ENCODE measurements around the gene CDC42SE1. TPM values are rescaled to one million over a fixed set of nuclear protein-coding genes. Genes with fewer than 3 reads are reported as not detected.

CDC42SE1 gene
- 163 and 207 TPM in 2 replicates for total RNA-seq (2011; cell fraction: chromatin; rRNA removed; ENCODE audit: low replicate concordance)
- total RNA-seq (2011; cell fraction: nucleolus; rRNA removed), result 124 and 125 TPM in 2 replicates
- 200 and 254 TPM in 2 replicates for total RNA-seq (2011; cell fraction: nucleoplasm; rRNA removed)
- total RNA-seq (2014; rRNA removed) (89.9 and 103 TPM in 2 replicates), total RNA-seq (2014; rRNA removed; fragmentation: Illumina TruSeq; extraction: Trizol) (130 and 143 TPM in 2 replicates), total RNA-seq (2015; rRNA removed; fragmentation: Illumina TruSeq; extraction: Trizol) (108 and 113 TPM in 2 replicates), total RNA-seq (2021) (124 and 133 TPM in 2 replicates), polyA plus RNA-seq (2011; rRNA removed) (189 and 227 TPM in 2 replicates), polyA plus RNA-seq (2014; fragmentation: Illumina TruSeq; extraction: Trizol) (137 and 146 TPM in 2 replicates), polyA plus RNA-seq (2014; fragmentation: Nextera tagmentation; extraction: Ambion mirVana) (100 to 1,000 TPM in 1 of 2 experiments, 10 to 100 TPM in 1; 78.1 to 114 TPM), polyA plus RNA-seq (2014; rRNA removed) (86.8 and 104 TPM in 2 replicates), polyA minus RNA-seq (2011; rRNA and poly(A)+ RNA removed) (173 and 193 TPM in 2 replicates), Bru-seq, nascent RNA (percentile 93 among the genes with signal in this experiment), BruChase-seq, experiment 1, labeled RNA remaining after a 2-hour chase (percentile 90 among the genes with signal in this experiment), BruChase-seq, experiment 2, labeled RNA remaining after a 6-hour chase (percentile 94 among the genes with signal in this experiment)
- polyA plus RNA-seq (2011; cell fraction: cytosol; rRNA removed), result 79.0 and 159 TPM in 2 replicates
- 404 and 579 TPM in 2 replicates for polyA plus RNA-seq (2011; cell fraction: nucleus; rRNA removed)
- 87.3 and 116 TPM in 2 replicates for polyA plus RNA-seq (2012)
- polyA minus RNA-seq (2011; cell fraction: cytosol; rRNA and poly(A)+ RNA removed), result 75.4 and 77.3 TPM in 2 replicates
- 57.4 and 102 TPM in 2 replicates for polyA minus RNA-seq (2011; cell fraction: nucleus; rRNA and poly(A)+ RNA removed)
- long read RNA-seq, experiment 1, transcript CDC42SE1-207 (6 exons, 3,181 nt), result minor isoform, 9 of 393 reads
- long read RNA-seq, experiment 1, transcript CDC42SE1-201 (5 exons, 3,045 nt), result major isoform, 244 of 393 reads
- long read RNA-seq, experiment 1, partial matches to known transcripts, result 37 of 393 reads
- long read RNA-seq, experiment 1, other reads (novel, unspliced or antisense), result 100 of 393 reads
- long read RNA-seq, experiment 2, transcript CDC42SE1-201 (5 exons, 3,045 nt), result major isoform, 36 of 120 reads
- long read RNA-seq, experiment 2, partial matches to known transcripts, result 11 of 120 reads
- long read RNA-seq, experiment 2, other reads (novel, unspliced or antisense), result 72 of 120 reads
- long read RNA-seq, experiment 3, transcript CDC42SE1-201 (5 exons, 3,045 nt), result major isoform, 33 of 71 reads
- long read RNA-seq, experiment 3, partial matches to known transcripts, result 1 of 71 reads
- long read RNA-seq, experiment 3, other reads (novel, unspliced or antisense), result 36 of 71 reads

GRCh38 chr1:151059109-151060006, at the start of gene CDC42SE1:
Gene CDC42SE1, minus strand, starts transcription at chr1:151059622. Its CDS starts 3,892 bp downstream, at chr1:151055730.
- ChIA-PET CTCF (ENCODE audit: low intra/inter-chr PET ratio) (interaction anchor here (0.7 to 0.9 kb wide), 2 partner anchors 11 to 35 kb away, joined by 3 to 4 read pairs; partner anchors contain the start of gene GABPB2), POLR2A (interaction anchor here (0.6 to 2.0 kb wide), 12 partner anchors 8 to 594 kb away, joined by 3 to 10 read pairs (median 4); partner anchors contain the start of gene C1orf56)
- H3K4me2 ChIP-seq (ENCODE audit: insufficient read depth, low read length), result peak within 1 kb of the TSS; percentile 96
- H3K36me3 ChIP-seq (ENCODE audit: control insufficient read depth, insufficient read depth, low read length), result peaks cover 52% of the 10 kb centered on the region
- no peaks in the 10 kb centered on the region for H3K9me1 ChIP-seq (ENCODE audit: control insufficient read depth, insufficient read depth, low read length)
- ATAC-seq, result peak; percentile 80
- H3K4me1 ChIP-seq (replicated peaks in 1 of 2; ENCODE audit: control insufficient read depth in 2 of 2, insufficient read depth in 2 of 2, low read length in 2 of 2), result peaks cover 37 to 44% of the 10 kb centered on the region in 2 experiments
- no peaks in the 10 kb centered on the region for H3K27me3 ChIP-seq (ENCODE audit: control insufficient read depth in 2 of 2, insufficient read depth in 2 of 2, low read length in 2 of 2)
- no TSS peak for BruUV-seq (replicated peaks)
- WGBS (ENCODE audit: insufficient coverage, low coverage, missing lambda C conversion rate), result 1% methylated on average over 56 of the region's 58 CpGs
- H3K9me3 ChIP-seq (replicated peaks; ENCODE audit: control insufficient read depth, insufficient read depth, low read depth, low read length), result no peaks in the 10 kb centered on the region
- intact Hi-C loops (cut with micrococcal nuclease) (loop anchor here (5.0 kb wide), 2 partner anchors 37 to 52 kb away; partner anchors contain the start of genes MINDY1 and PRUNE1), in situ Hi-C loops (cut with MboI) (no loop called here)
- FAIRE-seq, result peak; percentile 42
- H3K4me3 ChIP-seq, result peak within 1 kb of the TSS; percentile 95
- peak within 1 kb of the TSS; percentile 91 for H3K27ac ChIP-seq (ENCODE audit: extremely low read depth, low read depth, low read length)
- peak; percentile 84 to 94 (median 88) for DNase-seq (ENCODE audit: extremely low read depth in 1 of 4, low spot score in 3 of 4)
- peak within 1 kb of the TSS; percentile 37 for H2AFZ ChIP-seq (ENCODE audit: low read depth, low read length)
- H3K9ac ChIP-seq (ENCODE audit: insufficient read depth in 1 of 2, low read depth in 2 of 2, low read length in 2 of 2), result peak within 1 kb of the TSS; percentile 92 to 97
- H3K79me2 ChIP-seq (ENCODE audit: control insufficient read depth, insufficient read depth, low read length), result peaks cover 95% of the 10 kb centered on the region
- 0 out of 2 replicates have a peak, but pooled peaks cover 3% of the 10 kb centered on the region for H4K20me1 ChIP-seq (replicated peaks; ENCODE audit: control insufficient read depth, insufficient read depth, low read length)
- TF ChIP-seq ZBTB11 (CRISPR knock-in tag; IDR thresholded peaks at IDR 0.05) (peak; percentile 78 to 94 (median 92); a peak in 5 of 6 replicates), ATF3 (IDR thresholded peaks at IDR 0.05) (peak; percentile 81), ATF3 (CRISPR knock-in tag; conservative IDR thresholded peaks at IDR 0.05) (no peak; the same call in 1 of the 2 replicates), PCBP2 (IDR thresholded peaks at IDR 0.05; ENCODE audit: low read depth, low read length, poor library complexity, severe bottlenecking) (no peak), HNRNPK (IDR thresholded peaks at IDR 0.05; ENCODE audit: low read depth, low read length, poor library complexity, severe bottlenecking) (no peak)

Data from K562 (cell line).